Activated gamma-delta T cell treated with anti-CD3 and anti-CD28 coated beads, Interleukin-2, amount 50 U/mL, for 16 hours (primary cell): ENCODE measurements around the gene AKAP3.

Experiments used
- DNase-seq: peaks from one replicate; pipeline ENCODE4 v3.0.0-alpha.2; 2020; ENCODE audit warnings: low read depth

AKAP3 gene

DNA sequence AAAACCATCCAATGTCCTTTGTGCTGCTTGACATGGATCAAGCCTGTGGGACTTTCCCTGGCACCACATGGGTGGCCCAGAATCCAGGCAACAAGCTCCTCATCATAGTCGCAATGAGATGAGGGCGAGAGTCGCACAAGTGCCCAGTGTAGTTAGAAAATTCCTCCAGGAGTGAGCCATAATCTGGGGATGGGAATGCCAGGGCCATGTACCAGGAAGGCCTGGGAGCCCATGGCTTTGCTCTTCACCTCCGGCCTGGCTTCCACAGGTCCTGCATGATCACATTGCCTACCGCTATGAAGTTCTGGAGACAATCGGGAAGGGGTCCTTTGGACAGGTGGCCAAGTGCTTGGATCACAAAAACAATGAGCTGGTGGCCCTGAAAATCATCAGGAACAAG lies 53.0 kb downstream of the AKAP3 start:
- DNase-seq = no peak

DNA sequence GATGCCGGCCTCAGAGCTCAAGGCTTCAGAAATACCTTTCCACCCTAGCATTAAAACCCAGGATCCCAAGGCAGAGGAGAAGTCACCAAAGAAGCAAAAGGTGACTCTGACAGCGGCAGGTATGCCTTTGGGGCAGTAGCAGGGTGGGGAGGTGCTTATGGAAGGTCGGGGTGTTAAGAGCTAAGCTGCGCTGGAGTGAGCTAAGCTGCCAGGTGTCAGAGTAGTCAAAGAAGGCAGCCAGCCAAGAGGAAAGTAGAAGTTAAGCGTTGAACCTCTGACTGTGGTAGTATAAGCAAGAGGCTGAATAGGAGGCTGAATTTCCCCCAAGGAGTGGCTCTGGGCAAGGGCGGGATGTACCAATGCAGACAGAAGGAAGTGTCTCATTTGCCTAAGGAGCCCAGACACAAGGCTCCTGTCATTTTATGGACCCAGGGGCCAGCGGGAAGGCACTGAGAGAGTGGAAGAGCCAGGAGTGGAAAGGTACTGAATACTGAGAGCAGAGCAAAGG lies 57.6 kb downstream of the AKAP3 start:
- no peak for DNase-seq

DNA sequence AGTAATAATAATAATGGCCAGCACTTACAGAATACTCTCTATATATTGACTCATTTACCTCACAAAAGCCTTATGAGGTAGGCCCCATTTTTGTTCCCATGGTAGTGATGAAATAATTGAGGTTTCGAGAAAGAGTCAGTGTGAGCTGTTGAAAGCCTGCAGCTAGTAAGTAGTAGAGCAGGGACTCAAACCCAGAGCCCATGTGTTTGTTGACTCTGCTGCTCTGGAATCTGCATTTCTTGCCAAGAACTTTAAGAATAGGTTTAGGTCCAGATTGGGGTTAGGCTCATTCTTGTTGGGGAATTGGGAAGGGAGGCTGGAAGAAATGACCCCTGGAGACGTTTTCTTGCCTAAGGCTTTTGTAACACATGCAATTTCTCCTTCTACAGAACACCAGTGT lies 58.9 kb downstream of the AKAP3 start:
- DNase-seq = no peak

DNA sequence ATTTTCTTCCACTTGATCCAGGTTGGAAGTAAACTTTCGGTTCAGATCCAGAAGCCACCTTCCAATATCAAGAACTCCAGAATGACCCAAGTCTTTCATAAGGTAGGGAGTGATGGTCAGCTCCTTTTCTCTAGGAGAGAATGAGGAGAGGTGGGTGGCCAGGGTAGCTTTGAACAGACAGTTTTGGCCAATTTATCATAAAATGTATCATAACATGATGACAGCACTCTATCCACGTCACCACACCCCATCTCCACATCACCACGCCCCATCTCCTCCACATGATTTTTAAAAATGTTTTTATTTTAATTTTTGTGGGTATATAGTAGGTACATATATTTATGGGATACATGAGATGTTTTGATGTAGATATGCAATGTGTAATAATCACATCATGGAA lies 59.9 kb downstream of the AKAP3 start:
- DNase-seq = no peak

DNA sequence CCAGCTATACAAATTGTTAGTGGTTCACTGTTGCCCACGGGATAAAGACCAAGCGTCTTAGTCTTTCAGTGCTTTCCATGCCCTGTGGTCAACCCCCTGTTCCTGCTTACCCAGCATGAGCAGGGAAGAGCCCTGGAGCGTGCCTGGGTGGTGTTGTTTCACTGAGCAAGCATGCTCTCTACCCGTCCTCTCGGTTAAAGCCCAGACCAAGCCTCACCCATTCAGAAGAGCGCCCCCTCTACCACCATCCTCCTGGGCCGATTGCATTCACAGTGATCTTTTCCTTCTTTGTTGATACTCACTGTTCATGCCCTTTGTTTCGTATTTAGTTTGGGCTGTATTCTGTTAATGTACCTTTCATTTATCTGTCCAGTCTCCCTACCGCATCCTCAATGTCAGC lies 61.7 kb downstream of the AKAP3 start:
- DNase-seq = no peak

- DNase-seq = no peak
Measured at GRCh38 chr12:4586500-4586899, 62.4 kb downstream of the AKAP3 start.

DNA sequence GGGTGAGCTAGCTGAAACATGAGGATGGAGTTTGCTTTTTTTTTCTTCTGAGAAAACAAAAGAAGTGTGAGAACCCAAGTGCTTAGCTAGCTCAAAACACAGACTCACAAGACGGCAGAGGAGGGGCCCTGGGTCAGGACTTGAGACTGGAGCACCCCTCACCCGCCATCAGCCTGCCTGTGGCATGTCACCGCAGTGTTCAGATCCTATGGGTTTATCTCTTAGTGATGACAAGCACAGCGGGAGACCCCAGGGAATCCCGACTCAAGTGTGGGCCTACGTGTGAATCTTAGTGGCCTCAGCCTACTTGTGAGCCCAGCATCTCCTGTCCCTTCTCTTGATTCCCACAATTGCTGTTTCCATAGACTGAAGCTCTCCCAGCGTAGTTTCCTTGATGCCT lies 64.0 kb downstream of the AKAP3 start:
- DNase-seq = no peak

DNA sequence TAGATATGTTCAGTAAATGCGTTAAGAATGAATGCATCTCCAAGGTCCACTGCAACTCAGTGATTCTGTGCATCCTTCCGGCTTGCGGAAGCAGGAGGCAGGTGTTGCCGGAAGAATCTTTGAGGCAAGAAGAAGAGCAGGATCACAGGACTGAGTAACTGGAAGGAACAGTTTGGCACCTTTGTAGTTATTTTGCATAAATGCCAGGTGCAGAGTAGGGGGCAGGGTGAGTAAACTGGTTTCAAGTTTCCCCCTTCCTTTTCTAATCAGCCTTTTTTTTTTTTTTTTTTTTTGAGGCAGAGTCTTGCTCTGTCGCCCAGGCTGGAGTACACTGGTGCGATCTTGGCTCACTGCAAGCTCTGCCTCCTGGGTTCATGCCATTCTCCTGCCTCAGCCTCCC lies 64.6 kb downstream of the AKAP3 start:
- no peak for DNase-seq

GRCh38 chr12:4580281-4580688 lies 68.6 kb downstream of the AKAP3 start:
- no peak for DNase-seq

DNA sequence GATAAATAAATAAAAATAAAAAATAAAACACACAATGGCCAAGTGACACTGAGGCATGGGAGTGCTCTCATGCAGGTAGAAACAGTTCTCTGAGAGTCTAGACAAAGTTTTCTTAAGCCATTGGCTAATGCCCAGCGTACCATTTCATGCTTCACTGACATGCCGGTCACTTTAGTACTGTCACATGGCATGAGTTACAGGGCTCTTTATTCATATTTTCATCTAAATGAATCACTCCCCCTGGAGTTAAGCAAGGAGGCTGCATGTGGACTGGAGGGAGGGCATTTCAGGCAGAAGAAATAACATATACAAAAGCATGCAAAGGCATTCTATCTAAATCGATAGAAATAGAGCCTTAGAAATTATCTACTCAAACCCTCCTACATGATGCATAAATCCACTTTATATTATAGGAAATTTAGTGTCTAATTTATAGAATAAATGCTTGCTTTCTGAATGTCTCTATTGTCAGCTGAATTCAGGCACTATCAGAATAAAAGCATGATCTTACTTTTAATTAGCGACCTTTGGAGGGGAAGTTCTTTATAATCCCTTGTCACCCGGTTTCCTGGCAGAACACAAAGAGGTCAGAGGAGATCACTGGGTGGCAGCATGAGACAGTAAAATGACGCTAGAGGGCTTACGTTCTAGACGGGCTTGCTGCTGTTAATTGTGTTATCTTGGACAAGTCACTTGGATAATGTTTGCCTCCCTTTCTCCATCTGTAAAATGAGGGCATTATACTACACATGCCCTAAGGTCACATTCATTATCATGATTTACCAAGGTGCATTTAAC lies 69.3 kb downstream of the AKAP3 start:
- DNase-seq = no peak

DNA sequence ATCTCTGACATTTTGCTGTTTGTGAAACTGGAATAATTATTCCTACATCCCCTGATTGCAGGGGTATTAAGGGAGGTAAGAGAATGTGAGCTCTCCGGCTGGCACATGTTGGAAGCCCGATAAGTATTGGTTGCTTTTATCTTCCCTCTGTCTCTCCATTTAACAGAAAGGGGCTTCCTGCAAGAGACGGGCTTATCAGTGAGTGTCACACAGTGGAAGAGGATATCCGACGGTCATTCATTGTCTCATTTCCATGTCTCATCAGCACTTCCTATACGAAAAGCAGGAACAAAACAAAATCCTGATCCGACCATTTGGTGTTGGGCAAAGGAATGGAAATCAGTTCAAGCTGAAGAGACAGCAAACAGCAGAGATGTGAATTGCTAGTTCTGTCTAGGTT lies 76.2 kb downstream of the AKAP3 start:
- DNase-seq = no peak

DNA sequence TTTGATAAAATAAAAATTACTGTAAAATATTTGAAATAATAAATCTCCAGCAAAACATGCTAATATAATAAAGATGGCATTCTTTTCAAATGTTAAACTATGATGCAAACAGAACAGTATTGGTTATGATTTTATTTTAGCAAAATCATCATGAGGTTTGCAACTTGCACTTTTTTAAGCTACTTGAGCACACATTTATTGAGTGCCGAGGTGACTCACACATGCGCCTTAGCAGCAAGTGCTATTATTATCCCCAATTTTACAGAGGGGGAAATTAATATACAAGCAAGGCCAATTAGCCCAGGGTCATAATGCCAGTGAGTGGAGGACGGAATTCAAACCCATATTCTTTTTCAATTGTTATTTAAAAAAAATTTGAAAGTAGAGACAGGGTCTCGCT lies 79.6 kb downstream of the AKAP3 start:
- DNase-seq = no peak

- DNase-seq = no peak
Measured at GRCh38 chr12:4567073-4567881, 81.6 kb downstream of the AKAP3 start.

GRCh38 chr12:4566474-4566873 lies 82.4 kb downstream of the AKAP3 start:
- DNase-seq = no peak
